GM06990 (cell line): ENCODE results near the gene PAX5.

Experiments
- DNase-seq: peaks from one replicate; pipeline ENCODE4 v3.0.0-alpha.2; 2011; ENCODE audit not compliant: insufficient read length; ENCODE audit errors: extremely low read depth
- H3K27me3 ChIP-seq: replicated peaks from 2 replicates; pipeline ENCODE4 v1.6.0; 2011; ENCODE audit warnings: low read length; ENCODE audit not compliant: control insufficient read depth, insufficient read depth
- H3K36me3 ChIP-seq: 2 replicates; pipeline ENCODE4 v1.5.1; 2011; ENCODE audit warnings: low read length; ENCODE audit not compliant: control insufficient read depth, insufficient read depth
- H3K4me3 ChIP-seq: replicated peaks from 2 replicates; pipeline ENCODE4 v1.5.1; 2011; ENCODE audit warnings: low read depth, mild to moderate bottlenecking, control low read depth, low read length
- CTCF ChIP-seq: IDR thresholded peaks from 2 replicates; pipeline ENCODE4 v1.5.1; 2011; ENCODE audit warnings: low read length, control low read depth, mild to moderate bottlenecking, inconsistent platforms; ENCODE audit not compliant: insufficient read depth, poor library complexity, severe bottlenecking

Gene PAX5

GRCh38 chr9:37004424-37004935 lies 29.6 kb downstream of the PAX5 start:
- H3K27me3 ChIP-seq = no peaks in the 10 kb centered on the region
- H3K4me3 ChIP-seq = peak overlapping the region; percentile 41
- peaks cover 12% of the 10 kb centered on the region for H3K36me3 ChIP-seq
- DNase-seq = peak; percentile 62
- peak; percentile 11 for TF ChIP-seq CTCF

- peak; percentile 55 for DNase-seq
- Histone ChIP-seq H3K27me3 (no peaks in the 10 kb centered on the region), H3K36me3 (peaks cover 11% of the 10 kb centered on the region), H3K4me3 (peak overlapping the region; percentile 58)
- TF ChIP-seq CTCF = no peak
Observed at GRCh38 chr9:37002413-37003217, 31.5 kb downstream of the PAX5 start.

GRCh38 chr9:37002036-37002412 lies 32.0 kb downstream of the PAX5 start:
- no peak for TF ChIP-seq CTCF
- no peak for DNase-seq
- peak overlapping the region; percentile 58 for H3K4me3 ChIP-seq

GRCh38 chr9:37001459-37001858 lies 32.6 kb downstream of the PAX5 start:
- H3K4me3 ChIP-seq = peak overlapping the region; percentile 21
- no peak for TF ChIP-seq CTCF
- peak; percentile 70 for DNase-seq
- H3K36me3 ChIP-seq = peaks cover 7% of the 10 kb centered on the region
- no peaks in the 10 kb centered on the region for H3K27me3 ChIP-seq

More at GRCh38 chr9:37002036-37002412, 32.0 kb downstream of the PAX5 start:
- no peaks in the 10 kb centered on the region for H3K27me3 ChIP-seq
- peaks cover 11% of the 10 kb centered on the region for H3K36me3 ChIP-seq

GRCh38 chr9:36999728-37000333 lies 34.2 kb downstream of the PAX5 start:
- peak; percentile 64 for TF ChIP-seq CTCF
- peak; percentile 54 for DNase-seq
- H3K36me3 ChIP-seq = peaks cover 10% of the 10 kb centered on the region
- H3K4me3 ChIP-seq = peak overlapping the region; percentile 58
- no peaks in the 10 kb centered on the region for H3K27me3 ChIP-seq
